Measurements from ENCODE around the gene MXRA7.
A peak's percentile ranks its signal among the peaks of the same experiment; 100 is the strongest.
"Not testable (repeated sequence)": the region's sequence is repeated elsewhere in the genome, so short reads cannot be mapped to it uniquely, and the experiment has no call there.

MXRA7 gene

GRCh38 chr17:76735586-76736348, 25.0 kb upstream of the MXRA7 start:
- DNase-seq (ENCODE audit: low spot score), result no peak

- DNase-seq (ENCODE audit: low spot score), result peak; percentile 32
Observed at GRCh38 chr17:76735006-76735405, 24.2 kb upstream of the MXRA7 start.

GRCh38 chr17:76734080-76734840, 23.5 kb upstream of the MXRA7 start:
- DNase-seq (ENCODE audit: low spot score), result peak; percentile 37

GRCh38 chr17:76733618-76733957, 22.8 kb upstream of the MXRA7 start:
- DNase-seq (ENCODE audit: low spot score), result no peak

GRCh38 chr17:76732734-76733617, 22.2 kb upstream of the MXRA7 start:
- DNase-seq (ENCODE audit: low spot score), result no peak

- not testable (repeated sequence) for DNase-seq (ENCODE audit: low spot score)
Observed at GRCh38 chr17:76731800-76732733, 21.3 kb upstream of the MXRA7 start.

- peak; percentile 33 for DNase-seq (ENCODE audit: low spot score)
Observed at GRCh38 chr17:76727745-76728456, 17.1 kb upstream of the MXRA7 start.

- peak; percentile 76 for DNase-seq (ENCODE audit: low spot score)
Observed at GRCh38 chr17:76726776-76727718, 16.3 kb upstream of the MXRA7 start, which contains the start of gene METTL23. TSS of gene METTL23 (plus strand) at chr17:76726839. CDS start at chr17:76729711, 2,872 bp downstream.

- DNase-seq (ENCODE audit: low spot score), result peak; percentile 97
Observed at GRCh38 chr17:76726231-76726775, 15.5 kb upstream of the MXRA7 start, which contains the start of gene JMJD6. TSS of gene JMJD6 (minus strand) at chr17:76726606. CDS start at chr17:76726475, 131 bp downstream.

GRCh38 chr17:76725580-76726230, 14.9 kb upstream of the MXRA7 start:
- peak; percentile 68 for DNase-seq (ENCODE audit: low spot score)

GRCh38 chr17:76723812-76724211, 13.0 kb upstream of the MXRA7 start:
- DNase-seq (ENCODE audit: low spot score), result no peak

- DNase-seq (ENCODE audit: low spot score), result not testable (repeated sequence)
Observed at GRCh38 chr17:76722977-76723376, 12.2 kb upstream of the MXRA7 start.

- no peak for DNase-seq (ENCODE audit: low spot score)
Observed at GRCh38 chr17:76722279-76722678, 11.5 kb upstream of the MXRA7 start.

- no peak for DNase-seq (ENCODE audit: low spot score)
Observed at GRCh38 chr17:76721463-76721862, 10.7 kb upstream of the MXRA7 start.

- DNase-seq (ENCODE audit: low spot score), result no peak
Observed at GRCh38 chr17:76720941-76721340, 10.2 kb upstream of the MXRA7 start.

GRCh38 chr17:76720211-76720610, 9.4 kb upstream of the MXRA7 start:
- no peak for DNase-seq (ENCODE audit: low spot score)

GRCh38 chr17:76718516-76718915, 7.8 kb upstream of the MXRA7 start:
- no peak for DNase-seq (ENCODE audit: low spot score)

GRCh38 chr17:76716839-76717215, 6.1 kb upstream of the MXRA7 start:
- no peak for DNase-seq (ENCODE audit: low spot score)
